WTC11 (cell line): ENCODE measurements around the gene PCDHA11. TPM values are rescaled to one million over a fixed set of nuclear protein-coding genes. Genes with fewer than 3 reads are reported as not detected.
"Not testable (repeated sequence)": the region's sequence is repeated elsewhere in the genome, so short reads cannot be mapped to it uniquely, and the experiment has no call there.

ENCODE experiments used
- ATAC-seq: fragments of 200-7000 bp; cut with Tn5 transposase; 2 replicates; pipeline ENCODE4 v1.10.0; 2021; ENCODE audit warnings: mild to moderate bottlenecking, moderate library complexity
- CTCF ChIA-PET: fragments of 300-600 bp; sonication (Branson Sonifier 250); formaldehyde crosslinking; loops from one replicate; lab custom pipeline; 2021; ENCODE audit warnings: antibody characterized with exemption; lab: Charles Lee
- POLR2A ChIA-PET: fragments of 350-600 bp; sonication (Branson Sonifier 250); formaldehyde crosslinking; loops from one replicate; lab custom pipeline; 2021; ENCODE audit warnings: antibody characterized with exemption; lab: Charles Lee
- DNase-seq: peaks from one replicate; pipeline ENCODE4 v3.0.0; 2021; ENCODE audit warnings: low spot score
- H3K27ac Mint-ChIP-seq: 2 replicates; pipeline ENCODE4 v1.8.0; 2021; ENCODE audit warnings: mixed read lengths
- H3K27me3 Mint-ChIP-seq: 2 replicates; pipeline ENCODE4 v1.8.0; 2021; ENCODE audit warnings: low read depth, mild to moderate bottlenecking, moderate library complexity, mixed read lengths
- H3K36me3 Mint-ChIP-seq: 2 replicates; pipeline ENCODE4 v1.8.0; 2021; ENCODE audit warnings: mixed read lengths
- H3K4me1 Mint-ChIP-seq: 2 replicates; pipeline ENCODE4 v1.8.0; 2022; ENCODE audit warnings: mixed read lengths
- H3K4me3 Mint-ChIP-seq: 2 replicates; pipeline ENCODE4 v1.8.0; 2021; ENCODE audit warnings: mild to moderate bottlenecking, moderate library complexity, mixed read lengths
- H3K9me3 Mint-ChIP-seq: 2 replicates; pipeline ENCODE4 v1.8.0; 2021; ENCODE audit warnings: mixed read lengths
- ESRRA ChIP-seq: sonication (generic); formaldehyde crosslinking; IDR thresholded peaks from 2 replicates; pipeline ENCODE4 v1.8.1; 2022; ENCODE audit warnings: mild to moderate bottlenecking, missing genetic modification reagents, borderline replicate concordance
- FOXJ3 ChIP-seq: sonication (generic); formaldehyde crosslinking; IDR thresholded peaks from 2 replicates; pipeline ENCODE4 v1.9.0; 2021; ENCODE audit warnings: missing genetic modification reagents, mild to moderate bottlenecking, borderline replicate concordance
- FOXK1 ChIP-seq: sonication (generic); formaldehyde crosslinking; IDR thresholded peaks from 2 replicates; pipeline ENCODE4 v1.8.0; 2022; ENCODE audit warnings: mild to moderate bottlenecking, moderate library complexity, missing genetic modification reagents
- GTF2I ChIP-seq: fragments of 250-450 bp; sonication (Bioruptor Pico); conservative IDR thresholded peaks from 2 replicates; pipeline ENCODE4 v1.4.0; 2021; ENCODE audit warnings: mild to moderate bottlenecking
- JUN ChIP-seq: sonication (generic); formaldehyde crosslinking; IDR thresholded peaks from 2 replicates; pipeline ENCODE4 v1.8.0; 2023; ENCODE audit warnings: mild to moderate bottlenecking, missing genetic modification reagents
- KAT7 ChIP-seq: sonication (generic); formaldehyde crosslinking; IDR thresholded peaks from 2 replicates; pipeline ENCODE4 v1.8.1; 2023; ENCODE audit warnings: missing genetic modification reagents, mild to moderate bottlenecking, borderline replicate concordance
- MYBL2 ChIP-seq: sonication (generic); formaldehyde crosslinking; IDR thresholded peaks from 2 replicates; pipeline ENCODE4 v1.8.1; 2023; ENCODE audit warnings: mild to moderate bottlenecking, moderate library complexity, missing genetic modification reagents
- NR2C2 ChIP-seq: sonication (generic); formaldehyde crosslinking; IDR thresholded peaks from 2 replicates; pipeline ENCODE4 v1.8.0; 2022; ENCODE audit warnings: mild to moderate bottlenecking, missing genetic modification reagents
- OVOL2 ChIP-seq: fragments of 250-450 bp; sonication (Bioruptor Pico); IDR thresholded peaks from 2 replicates; pipeline ENCODE4 v1.9.0; 2021; ENCODE audit warnings: mild to moderate bottlenecking, borderline replicate concordance
- RELA ChIP-seq: sonication (generic); formaldehyde crosslinking; IDR thresholded peaks from 2 replicates; pipeline ENCODE4 v1.8.1; 2022; ENCODE audit warnings: missing genetic modification reagents, mild to moderate bottlenecking, borderline replicate concordance
- SP1 ChIP-seq: sonication (generic); formaldehyde crosslinking; conservative IDR thresholded peaks from 2 replicates; pipeline ENCODE4 v1.8.1; 2022; ENCODE audit warnings: missing genetic modification reagents
- TP53 ChIP-seq: sonication (generic); formaldehyde crosslinking; IDR thresholded peaks from 2 replicates; pipeline ENCODE4 v1.8.1; 2023; ENCODE audit warnings: mild to moderate bottlenecking, missing genetic modification reagents
- ZNF232 ChIP-seq: sonication (generic); formaldehyde crosslinking; IDR thresholded peaks from 2 replicates; pipeline ENCODE4 v1.8.0; 2022; ENCODE audit warnings: mild to moderate bottlenecking, missing genetic modification reagents
- ZNF396 ChIP-seq: fragments of 250-450 bp; sonication (Bioruptor Pico); IDR thresholded peaks from 2 replicates; pipeline ENCODE4 v1.8.0; 2021; ENCODE audit warnings: mild to moderate bottlenecking, moderate library complexity, borderline replicate concordance
- ZNF423 ChIP-seq: fragments of 250-450 bp; sonication (Bioruptor Pico); IDR thresholded peaks from 2 replicates; pipeline ENCODE4 v2.1.2; 2022; ENCODE audit warnings: mild to moderate bottlenecking, moderate library complexity
- total RNA-seq: library from RNA; stranded (reverse); gene quantifications from 3 replicates; pipeline ENCODE4 v1.2.3, GENCODE V29; 2021
- TF ChIP-seq, protein P1 (sequence below): sonication (generic); formaldehyde crosslinking; IDR thresholded peaks from 2 replicates; pipeline ENCODE4 v1.8.1; 2022; ENCODE audit warnings: low read depth, mild to moderate bottlenecking, moderate library complexity, missing genetic modification reagents, borderline replicate concordance
- TF ChIP-seq, protein P2 (sequence below): sonication (generic); formaldehyde crosslinking; IDR thresholded peaks from 2 replicates; pipeline ENCODE4 v1.8.1; 2023; ENCODE audit warnings: mild to moderate bottlenecking, missing genetic modification reagents, moderate library complexity
- TF ChIP-seq, protein P3 (sequence below): sonication (generic); formaldehyde crosslinking; IDR thresholded peaks from 2 replicates; pipeline ENCODE4 v1.8.0; 2023; ENCODE audit warnings: mild to moderate bottlenecking, missing genetic modification reagents
- TF ChIP-seq, protein P4 (sequence below): fragments of 250-450 bp; sonication (Bioruptor Pico); conservative IDR thresholded peaks from 2 replicates; pipeline ENCODE4 v1.9.0; 2021; ENCODE audit warnings: mild to moderate bottlenecking
- TF ChIP-seq, protein P5 (sequence below): sonication (generic); formaldehyde crosslinking; IDR thresholded peaks from 2 replicates; pipeline ENCODE4 v1.8.1; 2022; ENCODE audit warnings: missing genetic modification reagents, borderline replicate concordance
- TF ChIP-seq, protein P6 (sequence below): sonication (generic); formaldehyde crosslinking; IDR thresholded peaks from 2 replicates; pipeline ENCODE4 v1.8.0; 2023; ENCODE audit warnings: missing genetic modification reagents, mild to moderate bottlenecking, borderline replicate concordance

PCDHA11 gene
- total RNA-seq, 1 experiment from 2014 or later: 8.7 TPM

DNA sequence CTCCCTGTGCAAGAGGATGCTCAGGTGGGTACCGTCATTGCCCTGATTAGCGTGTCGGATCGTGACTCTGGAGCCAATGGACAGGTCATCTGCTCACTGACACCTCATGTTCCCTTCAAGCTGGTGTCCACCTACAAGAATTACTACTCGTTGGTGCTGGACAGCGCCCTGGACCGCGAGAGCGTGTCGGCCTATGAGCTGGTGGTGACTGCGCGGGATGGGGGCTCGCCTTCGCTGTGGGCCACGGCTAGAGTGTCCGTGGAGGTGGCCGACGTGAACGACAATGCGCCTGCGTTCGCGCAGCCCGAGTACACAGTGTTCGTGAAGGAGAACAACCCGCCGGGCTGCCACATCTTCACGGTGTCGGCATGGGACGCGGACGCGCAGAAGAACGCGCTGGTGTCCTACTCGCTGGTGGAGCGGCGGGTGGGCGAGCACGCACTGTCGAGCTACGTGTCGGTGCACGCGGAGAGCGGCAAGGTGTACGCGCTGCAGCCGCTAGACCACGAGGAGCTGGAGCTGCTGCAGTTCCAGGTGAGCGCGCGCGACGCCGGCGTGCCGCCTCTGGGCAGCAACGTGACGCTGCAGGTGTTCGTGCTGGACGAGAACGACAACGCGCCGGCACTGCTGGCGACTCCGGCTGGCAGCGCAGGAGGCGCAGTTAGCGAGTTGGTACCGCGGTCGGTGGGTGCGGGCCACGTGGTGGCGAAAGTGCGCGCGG, 7.9 kb downstream of the PCDHA11 start:
- H3K36me3 Mint-ChIP-seq, H3K27ac Mint-ChIP-seq, H3K27me3 Mint-ChIP-seq, ATAC-seq, H3K9me3 Mint-ChIP-seq, POLR2A ChIA-PET, DNase-seq: not testable (repeated sequence)
- Mint-ChIP-seq H3K4me3 (peak overlapping the region; percentile 99), H3K4me1 (peaks cover 32% of the 10 kb centered on the region)
- TF ChIP-seq, protein P1, sequence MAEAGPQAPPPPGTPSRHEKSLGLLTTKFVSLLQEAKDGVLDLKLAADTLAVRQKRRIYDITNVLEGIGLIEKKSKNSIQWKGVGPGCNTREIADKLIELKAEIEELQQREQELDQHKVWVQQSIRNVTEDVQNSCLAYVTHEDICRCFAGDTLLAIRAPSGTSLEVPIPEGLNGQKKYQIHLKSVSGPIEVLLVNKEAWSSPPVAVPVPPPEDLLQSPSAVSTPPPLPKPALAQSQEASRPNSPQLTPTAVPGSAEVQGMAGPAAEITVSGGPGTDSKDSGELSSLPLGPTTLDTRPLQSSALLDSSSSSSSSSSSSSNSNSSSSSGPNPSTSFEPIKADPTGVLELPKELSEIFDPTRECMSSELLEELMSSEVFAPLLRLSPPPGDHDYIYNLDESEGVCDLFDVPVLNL (CRISPR knock-in tag): 0 out of 2 replicates have a peak, but pooled peaks have one; percentile 49
- TF ChIP-seq ESRRA (CRISPR knock-in tag) (0 out of 2 replicates have a peak, but pooled peaks have one; percentile 44), JUN (CRISPR knock-in tag) (0 out of 2 replicates have a peak, but pooled peaks have one; percentile 30)
- CTCF ChIA-PET: interaction anchor here (0.8 to 2.6 kb wide), 5 partner anchors 21 to 164 kb away, joined by 3 to 51 read pairs (median 21); partner anchors contain the start of genes PCDHA10, PCDHA2 and PCDHAC1

DNA sequence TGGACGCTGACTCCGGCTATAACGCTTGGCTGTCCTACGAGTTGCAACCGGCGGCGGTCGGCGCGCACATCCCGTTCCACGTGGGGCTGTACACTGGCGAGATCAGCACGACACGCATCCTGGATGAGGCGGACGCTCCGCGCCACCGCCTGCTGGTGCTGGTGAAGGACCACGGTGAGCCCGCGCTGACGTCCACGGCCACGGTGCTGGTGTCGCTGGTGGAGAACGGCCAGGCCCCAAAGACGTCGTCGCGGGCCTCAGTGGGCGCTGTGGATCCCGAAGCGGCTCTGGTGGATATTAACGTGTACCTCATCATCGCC, 8.5 kb downstream of the PCDHA11 start:
- DNase-seq (no peak), ATAC-seq (no peak)
- no peak overlapping the region for H3K27ac Mint-ChIP-seq
- no peak overlapping the region for H3K4me3 Mint-ChIP-seq
- H3K27me3 Mint-ChIP-seq: no peaks in the 10 kb centered on the region
- no peaks in the 10 kb centered on the region for H3K9me3 Mint-ChIP-seq
- CTCF ChIA-PET: interaction anchor here (2.6 kb wide), 1 partner anchor 164 kb away, joined by 51 read pairs; no protein-coding TSS in a partner anchor
- H3K36me3 Mint-ChIP-seq: no peaks in the 10 kb centered on the region
- POLR2A ChIA-PET: no interaction called here
- peaks cover 31% of the 10 kb centered on the region for H3K4me1 Mint-ChIP-seq
- TF ChIP-seq FOXJ3 (CRISPR knock-in tag): no peak
- no peak for TF ChIP-seq ZNF232 (CRISPR knock-in tag)
- no peak for TF ChIP-seq MYBL2
- no peak for TF ChIP-seq SP1
- TF ChIP-seq, protein P2, sequence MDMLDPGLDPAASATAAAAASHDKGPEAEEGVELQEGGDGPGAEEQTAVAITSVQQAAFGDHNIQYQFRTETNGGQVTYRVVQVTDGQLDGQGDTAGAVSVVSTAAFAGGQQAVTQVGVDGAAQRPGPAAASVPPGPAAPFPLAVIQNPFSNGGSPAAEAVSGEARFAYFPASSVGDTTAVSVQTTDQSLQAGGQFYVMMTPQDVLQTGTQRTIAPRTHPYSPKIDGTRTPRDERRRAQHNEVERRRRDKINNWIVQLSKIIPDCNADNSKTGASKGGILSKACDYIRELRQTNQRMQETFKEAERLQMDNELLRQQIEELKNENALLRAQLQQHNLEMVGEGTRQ (CRISPR knock-in tag): no peak
- TF ChIP-seq KAT7: no peak
- TF ChIP-seq, protein P3, sequence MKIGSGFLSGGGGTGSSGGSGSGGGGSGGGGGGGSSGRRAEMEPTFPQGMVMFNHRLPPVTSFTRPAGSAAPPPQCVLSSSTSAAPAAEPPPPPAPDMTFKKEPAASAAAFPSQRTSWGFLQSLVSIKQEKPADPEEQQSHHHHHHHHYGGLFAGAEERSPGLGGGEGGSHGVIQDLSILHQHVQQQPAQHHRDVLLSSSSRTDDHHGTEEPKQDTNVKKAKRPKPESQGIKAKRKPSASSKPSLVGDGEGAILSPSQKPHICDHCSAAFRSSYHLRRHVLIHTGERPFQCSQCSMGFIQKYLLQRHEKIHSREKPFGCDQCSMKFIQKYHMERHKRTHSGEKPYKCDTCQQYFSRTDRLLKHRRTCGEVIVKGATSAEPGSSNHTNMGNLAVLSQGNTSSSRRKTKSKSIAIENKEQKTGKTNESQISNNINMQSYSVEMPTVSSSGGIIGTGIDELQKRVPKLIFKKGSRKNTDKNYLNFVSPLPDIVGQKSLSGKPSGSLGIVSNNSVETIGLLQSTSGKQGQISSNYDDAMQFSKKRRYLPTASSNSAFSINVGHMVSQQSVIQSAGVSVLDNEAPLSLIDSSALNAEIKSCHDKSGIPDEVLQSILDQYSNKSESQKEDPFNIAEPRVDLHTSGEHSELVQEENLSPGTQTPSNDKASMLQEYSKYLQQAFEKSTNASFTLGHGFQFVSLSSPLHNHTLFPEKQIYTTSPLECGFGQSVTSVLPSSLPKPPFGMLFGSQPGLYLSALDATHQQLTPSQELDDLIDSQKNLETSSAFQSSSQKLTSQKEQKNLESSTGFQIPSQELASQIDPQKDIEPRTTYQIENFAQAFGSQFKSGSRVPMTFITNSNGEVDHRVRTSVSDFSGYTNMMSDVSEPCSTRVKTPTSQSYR: no peak
- TF ChIP-seq TP53: no peak
- no peak for TF ChIP-seq GTF2I
- TF ChIP-seq NR2C2 (CRISPR knock-in tag): no peak
- TF ChIP-seq ZNF423 (CRISPR knock-in tag): no peak
- no peak for TF ChIP-seq ZNF396 (CRISPR knock-in tag)
- TF ChIP-seq OVOL2 (CRISPR knock-in tag): no peak
- TF ChIP-seq, protein P4, sequence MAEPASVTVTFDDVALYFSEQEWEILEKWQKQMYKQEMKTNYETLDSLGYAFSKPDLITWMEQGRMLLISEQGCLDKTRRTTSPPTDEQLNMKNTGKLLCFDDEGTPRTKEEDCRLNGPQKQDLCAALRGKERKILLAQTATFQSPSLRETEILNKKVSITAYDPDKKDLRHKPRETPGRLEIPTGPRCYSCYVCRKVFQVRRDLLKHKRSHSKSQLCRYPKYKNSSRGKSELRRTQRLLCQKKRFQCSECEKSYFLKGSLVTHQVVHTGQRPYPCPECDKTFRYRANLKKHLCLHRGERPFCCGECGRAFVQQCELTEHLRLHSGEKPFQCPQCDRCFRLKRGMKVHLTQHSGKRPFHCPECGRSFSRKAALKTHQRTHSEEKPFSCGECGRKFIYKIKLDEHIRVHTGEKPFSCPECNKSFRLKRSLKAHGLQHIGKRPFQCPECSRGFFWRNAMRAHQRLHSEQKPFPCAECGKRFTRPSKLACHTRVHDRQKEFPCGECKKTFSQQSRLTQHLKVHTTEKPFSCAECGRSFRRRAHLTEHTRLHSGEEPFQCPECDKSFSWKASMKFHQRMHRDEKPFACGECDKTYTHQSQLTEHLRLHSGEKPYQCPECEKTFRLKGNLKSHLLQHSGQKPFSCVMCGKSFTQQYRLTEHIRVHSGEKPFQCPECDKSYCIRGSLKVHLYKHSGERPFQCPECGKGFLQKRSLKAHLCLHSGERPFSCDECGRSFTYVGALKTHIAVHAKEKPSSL (CRISPR knock-in tag): no peak
- TF ChIP-seq, protein P5, sequence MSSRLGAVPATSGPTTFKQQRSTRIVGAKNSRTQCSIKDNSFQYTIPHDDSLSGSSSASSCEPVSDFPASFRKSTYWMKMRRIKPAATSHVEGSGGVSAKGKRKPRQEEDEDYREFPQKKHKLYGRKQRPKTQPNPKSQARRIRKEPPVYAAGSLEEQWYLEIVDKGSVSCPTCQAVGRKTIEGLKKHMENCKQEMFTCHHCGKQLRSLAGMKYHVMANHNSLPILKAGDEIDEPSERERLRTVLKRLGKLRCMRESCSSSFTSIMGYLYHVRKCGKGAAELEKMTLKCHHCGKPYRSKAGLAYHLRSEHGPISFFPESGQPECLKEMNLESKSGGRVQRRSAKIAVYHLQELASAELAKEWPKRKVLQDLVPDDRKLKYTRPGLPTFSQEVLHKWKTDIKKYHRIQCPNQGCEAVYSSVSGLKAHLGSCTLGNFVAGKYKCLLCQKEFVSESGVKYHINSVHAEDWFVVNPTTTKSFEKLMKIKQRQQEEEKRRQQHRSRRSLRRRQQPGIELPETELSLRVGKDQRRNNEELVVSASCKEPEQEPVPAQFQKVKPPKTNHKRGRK (CRISPR knock-in tag): no peak
- no peak for TF ChIP-seq RELA (CRISPR knock-in tag)
- no peak for TF ChIP-seq FOXK1 (CRISPR knock-in tag)
- TF ChIP-seq, protein P6, sequence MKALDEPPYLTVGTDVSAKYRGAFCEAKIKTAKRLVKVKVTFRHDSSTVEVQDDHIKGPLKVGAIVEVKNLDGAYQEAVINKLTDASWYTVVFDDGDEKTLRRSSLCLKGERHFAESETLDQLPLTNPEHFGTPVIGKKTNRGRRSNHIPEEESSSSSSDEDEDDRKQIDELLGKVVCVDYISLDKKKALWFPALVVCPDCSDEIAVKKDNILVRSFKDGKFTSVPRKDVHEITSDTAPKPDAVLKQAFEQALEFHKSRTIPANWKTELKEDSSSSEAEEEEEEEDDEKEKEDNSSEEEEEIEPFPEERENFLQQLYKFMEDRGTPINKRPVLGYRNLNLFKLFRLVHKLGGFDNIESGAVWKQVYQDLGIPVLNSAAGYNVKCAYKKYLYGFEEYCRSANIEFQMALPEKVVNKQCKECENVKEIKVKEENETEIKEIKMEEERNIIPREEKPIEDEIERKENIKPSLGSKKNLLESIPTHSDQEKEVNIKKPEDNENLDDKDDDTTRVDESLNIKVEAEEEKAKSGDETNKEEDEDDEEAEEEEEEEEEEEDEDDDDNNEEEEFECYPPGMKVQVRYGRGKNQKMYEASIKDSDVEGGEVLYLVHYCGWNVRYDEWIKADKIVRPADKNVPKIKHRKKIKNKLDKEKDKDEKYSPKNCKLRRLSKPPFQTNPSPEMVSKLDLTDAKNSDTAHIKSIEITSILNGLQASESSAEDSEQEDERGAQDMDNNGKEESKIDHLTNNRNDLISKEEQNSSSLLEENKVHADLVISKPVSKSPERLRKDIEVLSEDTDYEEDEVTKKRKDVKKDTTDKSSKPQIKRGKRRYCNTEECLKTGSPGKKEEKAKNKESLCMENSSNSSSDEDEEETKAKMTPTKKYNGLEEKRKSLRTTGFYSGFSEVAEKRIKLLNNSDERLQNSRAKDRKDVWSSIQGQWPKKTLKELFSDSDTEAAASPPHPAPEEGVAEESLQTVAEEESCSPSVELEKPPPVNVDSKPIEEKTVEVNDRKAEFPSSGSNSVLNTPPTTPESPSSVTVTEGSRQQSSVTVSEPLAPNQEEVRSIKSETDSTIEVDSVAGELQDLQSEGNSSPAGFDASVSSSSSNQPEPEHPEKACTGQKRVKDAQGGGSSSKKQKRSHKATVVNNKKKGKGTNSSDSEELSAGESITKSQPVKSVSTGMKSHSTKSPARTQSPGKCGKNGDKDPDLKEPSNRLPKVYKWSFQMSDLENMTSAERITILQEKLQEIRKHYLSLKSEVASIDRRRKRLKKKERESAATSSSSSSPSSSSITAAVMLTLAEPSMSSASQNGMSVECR (CRISPR knock-in tag): no peak
